Measurements from ENCODE around the gene ITGA2.

DNA sequence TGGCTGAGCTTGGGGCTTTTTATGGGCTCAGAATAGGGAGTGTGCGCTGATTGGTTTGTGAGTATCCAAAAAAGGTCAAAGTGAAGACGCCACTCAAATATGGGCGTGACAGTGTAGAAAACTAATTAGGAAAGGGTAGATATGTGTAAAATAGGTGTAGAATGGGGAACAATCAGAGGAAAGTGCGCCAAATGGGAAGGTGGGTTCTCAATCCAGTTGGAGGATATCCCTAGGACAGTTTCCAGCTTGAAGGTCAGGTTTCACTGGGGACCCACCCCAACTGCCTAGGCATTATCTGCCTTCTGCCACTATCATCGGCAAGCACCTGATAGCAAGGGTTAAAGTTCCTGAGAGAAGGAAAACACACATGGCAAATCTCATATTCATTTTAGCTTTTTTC lies 129.7 kb downstream of the ITGA2 start:
- TF ChIP-seq EZH2 (IDR thresholded peaks at IDR 0.05) (no peak), POLR2AphosphoS5 (IDR thresholded peaks at IDR 0.05; ENCODE audit: borderline replicate concordance, low read depth, low read length) (no peak), FOXP2 (optimal IDR thresholded peaks at IDR 0.05; ENCODE audit: control extremely low read depth, extremely low read length, insufficient read depth) (no peak)

All from SK-N-MC (cell line).